Activated naive CD8-positive, alpha-beta T cell treated with anti-CD3 and anti-CD28 coated beads, Interleukin-2, amount 10 ng/mL, durations not matched to agents 7 days and 5 days (primary cell): ENCODE results near the gene WBP1L. TPM values are rescaled to one million over a fixed set of nuclear protein-coding genes. Genes with fewer than 3 reads are reported as not detected.
"Not testable (repeated sequence)": the region's sequence is repeated elsewhere in the genome, so short reads cannot be mapped to it uniquely, and the experiment has no call there.

Source experiments
- ATAC-seq: fragments of 150-1000 bp; cut with Tn5 transposase; one replicate; pipeline ENCODE4 v1.10.0; 2021; ENCODE audit warnings: low read depth, moderate library complexity
- POLR2A ChIA-PET: fragments of 350-600 bp; sonication (Branson Sonifier 250); formaldehyde crosslinking; loops from one replicate; lab custom pipeline; 2021; ENCODE audit warnings: antibody characterized with exemption; lab: Charles Lee
- DNase-seq: peaks from one replicate; pipeline ENCODE4 v3.0.0; 2021
- H3K27ac Mint-ChIP-seq: one replicate; pipeline ENCODE4 v1.8.0; 2022; ENCODE audit warnings: mild to moderate bottlenecking, mixed read lengths
- H3K27me3 Mint-ChIP-seq: one replicate; pipeline ENCODE4 v1.8.0; 2022; ENCODE audit warnings: mild to moderate bottlenecking, moderate library complexity, mixed read lengths
- H3K36me3 Mint-ChIP-seq: one replicate; pipeline ENCODE4 v1.8.0; 2021; ENCODE audit warnings: mild to moderate bottlenecking, mixed read lengths
- H3K4me1 Mint-ChIP-seq: one replicate; pipeline ENCODE4 v1.8.0; 2021; ENCODE audit warnings: mixed read lengths
- H3K4me3 Mint-ChIP-seq: one replicate; pipeline ENCODE4 v1.8.0; 2022; ENCODE audit warnings: mild to moderate bottlenecking, moderate library complexity, mixed read lengths
- H3K9me3 Mint-ChIP-seq: one replicate; pipeline ENCODE4 v1.8.0; 2021; ENCODE audit warnings: mixed read lengths
- total RNA-seq, 2 experiments: library from RNA; stranded (reverse); gene quantifications; one replicate each; pipeline ENCODE4 v1.2.3, GENCODE V29; 2021

The WBP1L gene
- 10 to 100 TPM; 31.0 to 31.4 TPM for total RNA-seq

GRCh38 chr10:102743588-102744373, at the start of gene WBP1L:
TSS of gene WBP1L (plus strand) at chr10:102743948. CDS start at chr10:102744054, 106 bp downstream.
- peaks cover 3% of the 10 kb centered on the region for H3K9me3 Mint-ChIP-seq
- peaks cover 40% of the 10 kb centered on the region for H3K4me1 Mint-ChIP-seq
- H3K36me3 Mint-ChIP-seq: peaks cover 18% of the 10 kb centered on the region
- H3K4me3 Mint-ChIP-seq: peak within 1 kb of the TSS; percentile 99
- DNase-seq: peak; percentile 89
- peak within 1 kb of the TSS; percentile 97 for H3K27ac Mint-ChIP-seq
- POLR2A ChIA-PET: interaction anchor here (0.5 to 1.4 kb wide), 11 partner anchors 9 to 1019 kb away, joined by 3 to 9 read pairs (median 4); partner anchors contain the start of genes ARL3, SFXN2 and TRIM8
- ATAC-seq: peak; percentile 98
- H3K27me3 Mint-ChIP-seq: no peaks in the 10 kb centered on the region

DNA sequence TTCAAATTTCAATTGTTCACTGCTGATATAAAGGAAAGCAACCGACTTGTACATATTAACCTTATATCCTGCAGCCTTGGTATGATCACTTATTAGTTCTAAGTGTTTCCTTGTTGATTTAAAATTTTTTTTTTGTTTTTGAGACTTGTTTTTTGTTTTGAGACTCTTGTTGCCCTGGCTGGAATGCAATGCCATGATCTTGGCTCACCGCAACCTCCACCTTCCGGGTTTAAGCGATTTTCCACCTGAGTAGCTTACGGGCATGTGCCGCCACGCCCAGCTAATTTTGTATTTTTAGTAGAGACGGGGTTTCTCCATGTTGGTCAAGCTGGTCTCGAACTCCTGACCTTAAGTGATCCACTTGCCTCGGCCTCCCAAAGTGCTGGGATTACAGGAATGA, 48.3 kb upstream of the WBP1L start:
- H3K9me3 Mint-ChIP-seq, H3K27me3 Mint-ChIP-seq, H3K4me1 Mint-ChIP-seq, DNase-seq, H3K4me3 Mint-ChIP-seq, ATAC-seq, H3K27ac Mint-ChIP-seq, POLR2A ChIA-PET: not testable (repeated sequence)
- H3K36me3 Mint-ChIP-seq: peaks cover 24% of the 10 kb centered on the region

GRCh38 chr10:102696736-102697135, 47.0 kb upstream of the WBP1L start:
- H3K27ac Mint-ChIP-seq: no peak overlapping the region
- H3K36me3 Mint-ChIP-seq: peaks cover 26% of the 10 kb centered on the region
- H3K9me3 Mint-ChIP-seq: no peaks in the 10 kb centered on the region
- H3K4me1 Mint-ChIP-seq: peaks cover 4% of the 10 kb centered on the region
- H3K27me3 Mint-ChIP-seq: no peaks in the 10 kb centered on the region
- no peak for ATAC-seq
- H3K4me3 Mint-ChIP-seq: no peak overlapping the region
- POLR2A ChIA-PET: no interaction called here
- DNase-seq: no peak

GRCh38 chr10:102698894-102699293, 44.9 kb upstream of the WBP1L start:
- peaks cover 4% of the 10 kb centered on the region for H3K4me1 Mint-ChIP-seq
- peaks cover 26% of the 10 kb centered on the region for H3K36me3 Mint-ChIP-seq
- no peak overlapping the region for H3K27ac Mint-ChIP-seq

DNA sequence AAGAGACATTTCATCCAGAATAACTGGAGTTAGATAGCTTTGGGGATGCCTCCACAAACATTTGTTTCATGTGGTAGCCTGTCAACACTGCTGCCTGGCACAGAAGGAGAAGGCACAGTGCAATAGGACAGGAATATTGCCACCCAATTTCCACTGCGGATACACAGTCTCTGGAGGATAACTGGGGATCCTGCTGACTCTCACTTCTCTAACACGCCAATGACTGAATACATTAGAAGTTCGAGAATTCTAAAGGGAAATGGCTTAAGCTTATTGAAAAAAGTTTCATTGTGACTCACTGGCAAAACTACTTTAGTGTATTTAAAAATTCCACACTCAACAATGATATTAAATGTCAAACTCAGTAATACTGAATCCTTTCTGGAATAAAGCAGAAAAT, 42.5 kb upstream of the WBP1L start:
- peaks cover 31% of the 10 kb centered on the region for H3K36me3 Mint-ChIP-seq
- ATAC-seq (no peak), DNase-seq (no peak)
- H3K9me3 Mint-ChIP-seq: no peaks in the 10 kb centered on the region
- H3K4me3 Mint-ChIP-seq: no peak overlapping the region
- peaks cover 6% of the 10 kb centered on the region for H3K4me1 Mint-ChIP-seq
- no peak overlapping the region for H3K27ac Mint-ChIP-seq
- no peaks in the 10 kb centered on the region for H3K27me3 Mint-ChIP-seq
- POLR2A ChIA-PET: interaction anchor here (2.5 kb wide), 1 partner anchor 13 kb away, joined by 9 read pairs; the partner anchor contains the start of genes ARL3 and SFXN2

More at GRCh38 chr10:102698894-102699293, 44.9 kb upstream of the WBP1L start:
- POLR2A ChIA-PET: interaction anchor here (2.5 kb wide), 1 partner anchor 15 kb away, joined by 9 read pairs; the partner anchor contains the start of genes ARL3 and SFXN2
- H3K9me3 Mint-ChIP-seq: no peaks in the 10 kb centered on the region
- no peaks in the 10 kb centered on the region for H3K27me3 Mint-ChIP-seq
- DNase-seq: no peak
- H3K4me3 Mint-ChIP-seq: no peak overlapping the region
- ATAC-seq: no peak

DNA sequence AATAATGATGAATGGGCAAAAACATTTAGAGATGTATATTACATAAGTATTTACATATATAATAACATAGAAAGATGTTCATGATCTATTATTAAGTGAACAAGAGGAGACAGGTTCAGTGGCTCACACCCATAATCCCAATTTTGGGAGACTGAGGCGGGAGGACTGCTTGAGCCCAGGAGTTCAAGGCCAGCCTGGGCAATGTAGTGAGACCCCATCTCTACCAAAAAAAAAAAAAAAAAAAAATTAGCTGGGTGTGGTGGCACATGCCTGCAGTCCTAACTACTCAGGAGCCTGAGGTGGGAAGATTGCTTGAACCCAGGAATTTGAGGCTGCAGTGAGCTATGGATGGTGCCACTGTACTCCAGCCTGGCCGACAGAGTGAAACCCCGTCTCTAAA, 42.0 kb upstream of the WBP1L start:
- Mint-ChIP-seq H3K4me1 (peaks cover 6% of the 10 kb centered on the region), H3K27ac (no peak overlapping the region), H3K36me3 (peaks cover 29% of the 10 kb centered on the region), H3K9me3 (no peaks in the 10 kb centered on the region), H3K27me3 (no peaks in the 10 kb centered on the region), H3K4me3 (no peak overlapping the region)
- POLR2A ChIA-PET: interaction anchor here (1.0 kb wide), 1 partner anchor 12 kb away, joined by 3 read pairs; the partner anchor contains the start of gene ARL3
- DNase-seq (no peak), ATAC-seq (no peak)

- Mint-ChIP-seq H3K36me3 (peaks cover 25% of the 10 kb centered on the region), H3K4me1 (peaks cover 12% of the 10 kb centered on the region), H3K9me3 (no peaks in the 10 kb centered on the region), H3K27me3 (no peaks in the 10 kb centered on the region), H3K4me3 (no peak overlapping the region), H3K27ac (no peak overlapping the region)
- ATAC-seq: no peak
- POLR2A ChIA-PET: interaction anchor here (0.6 to 1.3 kb wide), 3 partner anchors 11 to 42 kb away, joined by 3 to 5 read pairs (median 4); partner anchors contain the start of gene ARL3
- DNase-seq: no peak
Observed at GRCh38 chr10:102702742-102703141, 41.0 kb upstream of the WBP1L start.

DNA sequence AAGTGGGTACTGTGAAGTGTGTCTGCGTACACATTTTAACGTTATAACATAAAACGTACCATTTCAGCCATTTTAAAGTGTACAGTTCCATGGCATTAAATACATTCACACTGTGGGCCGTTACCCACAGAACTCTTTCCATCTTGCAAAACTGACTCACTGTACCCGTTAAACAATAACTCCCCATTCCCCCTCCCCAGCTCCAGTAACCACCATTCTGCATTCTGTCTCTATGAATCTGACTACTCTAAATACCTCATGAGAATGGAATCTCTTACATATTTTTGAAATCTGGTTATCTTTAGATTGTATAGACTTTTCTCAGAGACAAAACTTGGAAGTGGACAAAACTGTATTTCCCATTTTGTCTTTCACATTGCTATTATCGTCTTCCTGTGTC, 38.8 kb upstream of the WBP1L start:
- no peak overlapping the region for H3K4me3 Mint-ChIP-seq
- ATAC-seq (no peak), DNase-seq (no peak)
- POLR2A ChIA-PET: no interaction called here
- H3K27ac Mint-ChIP-seq: no peak overlapping the region
- H3K9me3 Mint-ChIP-seq: no peaks in the 10 kb centered on the region
- H3K36me3 Mint-ChIP-seq: peaks cover 12% of the 10 kb centered on the region
- peaks cover 12% of the 10 kb centered on the region for H3K4me1 Mint-ChIP-seq
- H3K27me3 Mint-ChIP-seq: no peaks in the 10 kb centered on the region

GRCh38 chr10:102705531-102705930, 38.2 kb upstream of the WBP1L start:
- DNase-seq (no peak), ATAC-seq (no peak)
- Mint-ChIP-seq H3K27me3 (no peaks in the 10 kb centered on the region), H3K27ac (no peak overlapping the region), H3K4me1 (peaks cover 12% of the 10 kb centered on the region), H3K36me3 (peaks cover 12% of the 10 kb centered on the region), H3K4me3 (no peak overlapping the region), H3K9me3 (no peaks in the 10 kb centered on the region)
- POLR2A ChIA-PET: no interaction called here

DNA sequence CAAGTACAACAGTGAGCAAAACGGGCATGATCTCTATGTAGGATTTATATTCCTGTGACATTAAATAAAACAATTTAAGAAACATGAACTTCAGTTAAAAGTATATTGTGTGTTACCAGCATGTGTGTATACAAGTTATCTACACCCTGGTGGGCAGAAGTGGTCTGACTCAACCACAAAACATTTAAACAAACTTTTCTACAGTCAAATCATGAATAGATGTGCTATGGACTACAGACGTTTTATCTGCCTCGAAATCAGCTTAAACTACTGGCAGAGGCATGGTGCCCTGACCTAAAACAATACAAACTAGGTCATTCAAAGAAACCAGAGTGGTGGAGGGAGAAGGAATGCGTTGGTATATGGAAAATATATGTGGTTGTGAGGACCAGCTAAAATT, 33.1 kb upstream of the WBP1L start:
- peaks cover 31% of the 10 kb centered on the region for H3K4me1 Mint-ChIP-seq
- DNase-seq: no peak
- POLR2A ChIA-PET: interaction anchor here (1.0 to 1.3 kb wide), 3 partner anchors 10 to 64 kb away, joined by 3 to 7 read pairs (median 4); no protein-coding TSS in a partner anchor
- H3K27ac Mint-ChIP-seq: no peak overlapping the region
- no peaks in the 10 kb centered on the region for H3K27me3 Mint-ChIP-seq
- peaks cover 1% of the 10 kb centered on the region for H3K36me3 Mint-ChIP-seq
- ATAC-seq: no peak
- H3K9me3 Mint-ChIP-seq: no peaks in the 10 kb centered on the region
- H3K4me3 Mint-ChIP-seq: no peak overlapping the region

GRCh38 chr10:102712089-102712488, 31.7 kb upstream of the WBP1L start:
- H3K36me3 Mint-ChIP-seq: peaks cover 1% of the 10 kb centered on the region
- no peaks in the 10 kb centered on the region for H3K9me3 Mint-ChIP-seq
- H3K27ac Mint-ChIP-seq: no peak overlapping the region
- DNase-seq (no peak), ATAC-seq (no peak)
- POLR2A ChIA-PET: interaction anchor here (0.7 to 3.6 kb wide), 3 partner anchors 16 to 68 kb away, joined by 3 to 33 read pairs (median 30); partner anchors contain the start of gene TRIM8
- peaks cover 40% of the 10 kb centered on the region for H3K4me1 Mint-ChIP-seq
- H3K27me3 Mint-ChIP-seq: no peaks in the 10 kb centered on the region
- H3K4me3 Mint-ChIP-seq: no peak overlapping the region

DNA sequence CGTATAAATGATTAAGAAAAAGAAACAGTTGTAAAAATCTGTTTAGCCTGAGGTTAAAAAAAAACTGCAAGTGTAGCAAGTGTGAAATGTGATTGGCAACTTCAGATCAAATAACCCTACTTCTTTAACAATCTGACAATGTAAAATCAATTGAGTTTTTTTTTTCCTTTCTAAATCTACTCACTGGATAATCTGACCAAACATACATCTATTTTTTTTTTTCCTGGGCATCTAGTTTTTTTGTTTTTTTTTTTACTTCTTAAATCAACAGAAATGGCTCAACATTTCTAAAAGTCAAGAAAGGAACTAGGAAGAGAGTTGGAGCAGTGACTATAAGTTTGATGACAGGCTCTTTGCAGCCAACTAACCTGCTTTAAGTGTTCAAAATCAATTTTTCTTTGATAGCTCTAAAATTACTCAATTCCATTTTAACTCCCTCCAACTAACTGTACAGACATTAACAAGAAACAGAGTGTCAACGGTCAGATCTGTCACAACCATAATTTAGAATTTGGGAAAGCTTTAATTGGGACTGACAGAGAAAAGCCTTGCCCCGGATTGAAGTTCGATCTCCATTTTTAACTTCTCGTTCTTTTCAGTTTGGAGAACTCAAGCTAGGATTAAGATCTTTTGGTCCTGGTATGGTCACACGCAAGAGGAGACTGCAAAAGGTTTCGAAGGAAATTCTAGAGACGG, 30.8 kb upstream of the WBP1L start:
- peaks cover 42% of the 10 kb centered on the region for H3K4me1 Mint-ChIP-seq
- peak overlapping the region; percentile 87 for H3K27ac Mint-ChIP-seq
- POLR2A ChIA-PET: interaction anchor here (0.7 to 3.6 kb wide), 12 partner anchors 13 to 209 kb away, joined by 3 to 40 read pairs (median 11); partner anchors contain the start of genes CNNM2, SUFU and TRIM8
- no peaks in the 10 kb centered on the region for H3K9me3 Mint-ChIP-seq
- H3K4me3 Mint-ChIP-seq: peak overlapping the region; percentile 94
- ATAC-seq (no peak), DNase-seq (no peak)
- H3K36me3 Mint-ChIP-seq: peaks cover 5% of the 10 kb centered on the region
- H3K27me3 Mint-ChIP-seq: no peaks in the 10 kb centered on the region

- peaks cover 42% of the 10 kb centered on the region for H3K4me1 Mint-ChIP-seq
- no peaks in the 10 kb centered on the region for H3K9me3 Mint-ChIP-seq
- POLR2A ChIA-PET: interaction anchor here (1.1 to 3.6 kb wide), 14 partner anchors 13 to 263 kb away, joined by 4 to 40 read pairs (median 9); partner anchors contain the start of genes CNNM2, SUFU and TRIM8
- H3K36me3 Mint-ChIP-seq: peaks cover 7% of the 10 kb centered on the region
- H3K27me3 Mint-ChIP-seq: no peaks in the 10 kb centered on the region
- H3K4me3 Mint-ChIP-seq: peak overlapping the region; percentile 94
- DNase-seq (no peak), ATAC-seq (peak; percentile 46)
- H3K27ac Mint-ChIP-seq: peak overlapping the region; percentile 87
Observed at GRCh38 chr10:102713539-102713813, 30.3 kb upstream of the WBP1L start.
